Trophoblast cell (in vitro differentiated cells and primary cell): ENCODE results near the gene TMEM87B.

ENCODE experiments used
- DNase-seq, 2 donors: peaks; one replicate each; pipeline ENCODE4 v3.0.0-alpha.2; 2016
- H2AFZ ChIP-seq: 2 replicates; pipeline ENCODE4 v1.6.1; 2013; ENCODE audit warnings: low read length, moderate library complexity, mild to moderate bottlenecking; ENCODE audit not compliant: insufficient read depth, poor library complexity
- H2AK5ac ChIP-seq: 2 replicates; pipeline ENCODE4 v1.6.1; 2013; ENCODE audit warnings: mild to moderate bottlenecking, low read length
- H2BK120ac ChIP-seq: 2 replicates; pipeline ENCODE4 v1.6.1; 2013; ENCODE audit warnings: low read length, mild to moderate bottlenecking, moderate library complexity; ENCODE audit not compliant: insufficient read depth, poor library complexity
- H2BK12ac ChIP-seq: 2 replicates; pipeline ENCODE4 v1.6.1; 2013; ENCODE audit warnings: mild to moderate bottlenecking, low read length, moderate library complexity
- H2BK5ac ChIP-seq: 2 replicates; pipeline ENCODE4 v1.6.1; 2013; ENCODE audit warnings: low read length, low read depth, moderate library complexity, mild to moderate bottlenecking; ENCODE audit not compliant: poor library complexity
- H3K14ac ChIP-seq: 2 replicates; pipeline ENCODE4 v1.6.1; 2013; ENCODE audit warnings: mild to moderate bottlenecking, low read length
- H3K18ac ChIP-seq: 2 replicates; pipeline ENCODE4 v1.6.1; 2013; ENCODE audit warnings: mild to moderate bottlenecking, low read length
- H3K23ac ChIP-seq: 2 replicates; pipeline ENCODE4 v1.6.1; 2013; ENCODE audit warnings: low read length
- H3K27ac ChIP-seq: 2 replicates; pipeline ENCODE4 v1.5.1; 2013; ENCODE audit warnings: low read depth, mild to moderate bottlenecking, inconsistent platforms, low read length, moderate library complexity
- H3K27me3 ChIP-seq: 2 replicates; pipeline ENCODE4 v1.6.1; 2013; ENCODE audit warnings: inconsistent platforms, mild to moderate bottlenecking, low read length, moderate library complexity; ENCODE audit not compliant: insufficient read depth
- H3K36me3 ChIP-seq, 2 experiments: 1 replicate in 1 of 2; 2 replicates in 1 of 2; pipeline ENCODE4 v1.6.1; 2013; ENCODE audit warnings: low read length in 2 of 2, mild to moderate bottlenecking in 2 of 2, moderate library complexity in 1 of 2; ENCODE audit not compliant: insufficient read depth in 2 of 2, control insufficient read depth in 1 of 2
- H3K4ac ChIP-seq: 2 replicates; pipeline ENCODE4 v1.6.1; 2013; ENCODE audit warnings: low read depth, mild to moderate bottlenecking, low read length, moderate library complexity
- H3K4me1 ChIP-seq, 2 experiments: 1 replicate in 1 of 2; 2 replicates in 1 of 2; pipeline ENCODE4 v1.6.1; 2013; ENCODE audit warnings: low read length in 2 of 2, mild to moderate bottlenecking in 2 of 2, moderate library complexity in 1 of 2; ENCODE audit not compliant: insufficient read depth in 2 of 2, control insufficient read depth in 1 of 2
- H3K4me2 ChIP-seq: 2 replicates; pipeline ENCODE4 v1.6.1; 2013; ENCODE audit warnings: inconsistent platforms, mild to moderate bottlenecking, low read length, moderate library complexity
- H3K4me3 ChIP-seq: 2 replicates; pipeline ENCODE4 v1.5.1; 2013; ENCODE audit warnings: mild to moderate bottlenecking, low read depth, low read length, inconsistent platforms
- H3K79me1 ChIP-seq: one replicate; pipeline ENCODE4 v1.6.1; 2013; ENCODE audit warnings: low read length
- H3K79me2 ChIP-seq: 2 replicates; pipeline ENCODE4 v1.6.1; 2013; ENCODE audit warnings: low read length, mild to moderate bottlenecking; ENCODE audit not compliant: control insufficient read depth, insufficient read depth, poor library complexity
- H3K9ac ChIP-seq: 2 replicates; pipeline ENCODE4 v1.6.1; 2013; ENCODE audit warnings: mild to moderate bottlenecking, low read length
- H3K9me3 ChIP-seq: 2 replicates; pipeline ENCODE4 v1.6.1; 2013; ENCODE audit warnings: low read depth, mild to moderate bottlenecking, control low read depth, inconsistent platforms, low read length; ENCODE audit not compliant: insufficient read depth
- H4K12ac ChIP-seq: 2 replicates; pipeline ENCODE4 v1.6.1; 2013; ENCODE audit warnings: low read depth, mild to moderate bottlenecking, low read length, moderate library complexity
- H4K8ac ChIP-seq: 2 replicates; pipeline ENCODE4 v1.6.1; 2013; ENCODE audit warnings: low read depth, mild to moderate bottlenecking, low read length, moderate library complexity
- H4K91ac ChIP-seq: one replicate; pipeline ENCODE4 v1.6.1; 2013; ENCODE audit warnings: low read depth, mild to moderate bottlenecking, low read length, moderate library complexity
- WGBS: extraction: QIAGEN DNeasy Blood & Tissue Kit; methylation state at CpG from one replicate; pipeline ENCODE4 v1.1.7; 2013; ENCODE audit warnings: missing lambda C conversion rate; ENCODE audit not compliant: insufficient read length, insufficient coverage; ENCODE audit errors: extremely low coverage; 5-methylcytosine and 5-hydroxymethylcytosine counted together

TMEM87B gene

GRCh38 chr2:112032689-112033465 is 22.2 kb upstream of the TMEM87B start:
- H2AFZ ChIP-seq = no peak overlapping the region
- H3K27ac ChIP-seq = peak overlapping the region; percentile 58
- H4K91ac ChIP-seq = peak overlapping the region; percentile 83
- no CpG with 5 or more reads among the region's 4 CpGs for WGBS
- no peaks in the 10 kb centered on the region for H3K79me2 ChIP-seq
- DNase-seq = peak; percentile 27 to 49
- no peak overlapping the region for H4K12ac ChIP-seq
- H3K4ac ChIP-seq = peak overlapping the region; percentile 12
- peak overlapping the region; percentile 24 for H3K14ac ChIP-seq
- H2BK120ac ChIP-seq = no peak overlapping the region
- no peak overlapping the region for H3K9ac ChIP-seq
- peak overlapping the region; percentile 34 for H2BK12ac ChIP-seq
- no peaks in the 10 kb centered on the region for H3K27me3 ChIP-seq
- peak overlapping the region; percentile 35 for H2AK5ac ChIP-seq
- peak overlapping the region; percentile 9 for H2BK5ac ChIP-seq
- H3K4me1 ChIP-seq = peaks cover 7 to 10% of the 10 kb centered on the region in 2 experiments
- no peak overlapping the region for H3K4me3 ChIP-seq
- peaks cover 0 to 4% of the 10 kb centered on the region in 2 experiments for H3K36me3 ChIP-seq
- H3K18ac ChIP-seq = peak overlapping the region; percentile 84
- no peak overlapping the region for H3K23ac ChIP-seq
- peaks cover 3% of the 10 kb centered on the region for H3K79me1 ChIP-seq
- H4K8ac ChIP-seq = no peak overlapping the region
- no peaks in the 10 kb centered on the region for H3K9me3 ChIP-seq
- no peak overlapping the region for H3K4me2 ChIP-seq

- DNase-seq = peak in 1 of 2 donors; percentile 23
- Histone ChIP-seq H3K79me1 (peaks cover 3% of the 10 kb centered on the region), H2AK5ac (no peak overlapping the region), H3K79me2 (no peaks in the 10 kb centered on the region), H2BK120ac (no peak overlapping the region), H4K12ac (no peak overlapping the region), H2BK12ac (no peak overlapping the region), H3K27me3 (no peaks in the 10 kb centered on the region), H4K91ac (no peak overlapping the region), H3K27ac (no peak overlapping the region), H4K8ac (no peak overlapping the region), H3K4me1 (peaks cover 7 to 10% of the 10 kb centered on the region in 2 experiments), H3K4me2 (no peak overlapping the region), H3K23ac (no peak overlapping the region), H3K4me3 (no peak overlapping the region), H2AFZ (no peak overlapping the region), H3K36me3 (peaks cover 0 to under 1% of the 10 kb centered on the region in 2 experiments), H3K9ac (no peak overlapping the region), H3K4ac (no peak overlapping the region), H2BK5ac (no peak overlapping the region), H3K14ac (no peak overlapping the region), H3K18ac (no peak overlapping the region), H3K9me3 (no peaks in the 10 kb centered on the region)
- WGBS = no CpG with 5 or more reads among the region's 1 CpG
Measured at GRCh38 chr2:112033600-112033999, 21.5 kb upstream of the TMEM87B start.

- Histone ChIP-seq H3K9me3 (no peaks in the 10 kb centered on the region), H2AK5ac (no peak overlapping the region), H3K18ac (no peak overlapping the region), H3K79me1 (peaks cover 5% of the 10 kb centered on the region), H3K4ac (no peak overlapping the region), H4K8ac (no peak overlapping the region), H3K23ac (no peak overlapping the region), H3K79me2 (no peaks in the 10 kb centered on the region), H4K91ac (no peak overlapping the region), H3K9ac (no peak overlapping the region), H3K27me3 (no peaks in the 10 kb centered on the region), H2BK12ac (no peak overlapping the region), H3K14ac (no peak overlapping the region), H2AFZ (no peak overlapping the region), H3K36me3 (no peaks in the 10 kb centered on the region), H2BK5ac (no peak overlapping the region), H2BK120ac (no peak overlapping the region), H3K27ac (no peak overlapping the region), H3K4me1 (peaks cover 7 to 13% of the 10 kb centered on the region in 2 experiments), H3K4me3 (no peak overlapping the region), H3K4me2 (no peak overlapping the region), H4K12ac (no peak overlapping the region)
- DNase-seq = no peak
- WGBS = no CpG with 5 or more reads among the region's 3 CpGs
Measured at GRCh38 chr2:112034924-112035323, 20.1 kb upstream of the TMEM87B start.

GRCh38 chr2:112035786-112036185 is 19.3 kb upstream of the TMEM87B start:
- H2BK5ac ChIP-seq = no peak overlapping the region
- no peak overlapping the region for H2BK12ac ChIP-seq
- no peak overlapping the region for H3K14ac ChIP-seq
- no peak overlapping the region for H2AK5ac ChIP-seq
- H3K36me3 ChIP-seq = no peaks in the 10 kb centered on the region
- no peak overlapping the region for H4K8ac ChIP-seq
- H3K9ac ChIP-seq = no peak overlapping the region
- no peak overlapping the region for H3K27ac ChIP-seq
- H2BK120ac ChIP-seq = no peak overlapping the region
- no peaks in the 10 kb centered on the region for H3K9me3 ChIP-seq
- no peaks in the 10 kb centered on the region for H3K27me3 ChIP-seq
- no peaks in the 10 kb centered on the region for H3K79me2 ChIP-seq
- no peak overlapping the region for H2AFZ ChIP-seq
- no peak overlapping the region for H3K18ac ChIP-seq
- WGBS = no CpG with 5 or more reads among the region's 1 CpG
- H3K79me1 ChIP-seq = peaks cover 5% of the 10 kb centered on the region
- no peak overlapping the region for H4K12ac ChIP-seq
- peaks cover 9 to 16% of the 10 kb centered on the region in 2 experiments for H3K4me1 ChIP-seq
- H3K23ac ChIP-seq = no peak overlapping the region
- H4K91ac ChIP-seq = no peak overlapping the region
- no peak overlapping the region for H3K4me2 ChIP-seq
- no peak overlapping the region for H3K4me3 ChIP-seq
- no peak overlapping the region for H3K4ac ChIP-seq
- no peak for DNase-seq
